T-helper 2 cell (primary cell): ENCODE results near the gene S100PBP.

ENCODE experiments used
- DNase-seq, 5 experiments: peaks; one replicate each; pipeline versions ENCODE4 v3.0.0 to v3.0.0-alpha.2; 2012 to 2022

S100PBP gene

GRCh38 chr1:32830092-32830852 lies 12.8 kb downstream of the S100PBP start:
- DNase-seq, result no peak

- no peak for DNase-seq
Observed at GRCh38 chr1:32831878-32832277, 14.4 kb downstream of the S100PBP start.

GRCh38 chr1:32848354-32849063 lies 31.1 kb downstream of the S100PBP start:
- DNase-seq, result no peak

- DNase-seq, result no peak
Observed at GRCh38 chr1:32855861-32856617, 38.6 kb downstream of the S100PBP start.

GRCh38 chr1:32858136-32858535 lies 40.7 kb downstream of the S100PBP start:
- DNase-seq, result no peak

- DNase-seq, result no peak
Observed at GRCh38 chr1:32858791-32859190, 41.3 kb downstream of the S100PBP start.

GRCh38 chr1:32859915-32860314 lies 42.5 kb downstream of the S100PBP start:
- no peak for DNase-seq

GRCh38 chr1:32860566-32860965 lies 43.1 kb downstream of the S100PBP start:
- DNase-seq, result no peak

- no peak for DNase-seq
Observed at GRCh38 chr1:32861904-32862695, 44.6 kb downstream of the S100PBP start.

GRCh38 chr1:32863218-32863880 lies 45.9 kb downstream of the S100PBP start:
- no peak for DNase-seq

GRCh38 chr1:32863881-32864245 lies 46.4 kb downstream of the S100PBP start:
- DNase-seq, result no peak

GRCh38 chr1:32864375-32865019 lies 47.0 kb downstream of the S100PBP start:
- DNase-seq, result no peak

GRCh38 chr1:32865639-32866405 lies 48.4 kb downstream of the S100PBP start:
- no peak for DNase-seq

- no peak for DNase-seq
Observed at GRCh38 chr1:32867151-32867550, 49.7 kb downstream of the S100PBP start.

- no peak for DNase-seq
Observed at GRCh38 chr1:32867671-32868070, 50.2 kb downstream of the S100PBP start.

GRCh38 chr1:32868085-32868484 lies 50.6 kb downstream of the S100PBP start:
- DNase-seq, result no peak

GRCh38 chr1:32868806-32869455 lies 51.5 kb downstream of the S100PBP start:
- DNase-seq, result no peak

GRCh38 chr1:32869923-32870614 lies 52.6 kb downstream of the S100PBP start:
- no peak for DNase-seq

GRCh38 chr1:32870615-32871363 lies 53.3 kb downstream of the S100PBP start, which contains the start of gene FNDC5:
FNDC5 (minus strand) TSS chr1:32870912.
- no peak for DNase-seq
